Stimulated activated CD4-positive, alpha-beta T cell treated with anti-CD3 and anti-CD28 coated beads, Interleukin-1b, Interleukin-23, amount 100 ng/mL, for 24 hours (primary cell): ENCODE results near the gene ULK2.
"Not testable (repeated sequence)": the region's sequence is repeated elsewhere in the genome, so short reads cannot be mapped to it uniquely, and the experiment has no call there.

ENCODE experiments used
- DNase-seq, 4 experiments: peaks; one replicate each; pipeline ENCODE4 v3.0.0-alpha.2; 2020; ENCODE audit warnings: low read depth in 4 of 4, low spot score in 1 of 4

ULK2 gene

DNA sequence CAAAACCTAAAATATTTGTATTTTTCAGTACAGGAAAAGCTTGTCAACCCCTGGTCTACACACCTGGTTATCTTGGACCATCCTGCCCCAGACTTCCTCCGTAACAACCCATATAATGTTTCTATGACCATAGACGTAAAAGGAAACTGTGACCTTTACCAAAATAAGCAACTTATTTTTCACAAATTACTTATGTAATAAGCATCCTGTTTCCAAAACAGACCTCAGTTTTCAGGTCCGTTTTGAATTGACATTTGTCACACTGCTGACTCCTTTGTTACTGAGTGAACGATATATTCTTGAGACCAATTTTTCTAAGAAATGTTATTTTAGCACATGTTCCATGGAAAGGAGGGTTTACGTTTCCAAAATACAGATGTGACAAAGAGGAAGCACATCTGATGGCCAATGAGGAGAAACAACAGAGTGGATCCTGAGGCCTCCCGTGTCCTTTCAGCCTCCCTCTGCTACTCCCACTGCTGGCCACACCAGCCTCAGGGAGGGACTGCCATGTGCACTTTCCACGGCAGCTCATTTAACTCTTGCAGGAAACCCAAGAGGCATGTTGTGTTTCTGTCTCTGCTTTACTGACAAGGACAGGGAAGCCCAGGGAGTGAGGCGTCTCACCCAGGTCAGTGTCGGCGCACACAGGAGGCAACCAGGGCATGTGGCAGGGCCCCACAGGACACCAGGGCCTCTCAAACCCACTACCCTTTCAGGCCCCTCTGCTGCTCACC lies 99.5 kb downstream of the ULK2 start:
- DNase-seq, result no peak

DNA sequence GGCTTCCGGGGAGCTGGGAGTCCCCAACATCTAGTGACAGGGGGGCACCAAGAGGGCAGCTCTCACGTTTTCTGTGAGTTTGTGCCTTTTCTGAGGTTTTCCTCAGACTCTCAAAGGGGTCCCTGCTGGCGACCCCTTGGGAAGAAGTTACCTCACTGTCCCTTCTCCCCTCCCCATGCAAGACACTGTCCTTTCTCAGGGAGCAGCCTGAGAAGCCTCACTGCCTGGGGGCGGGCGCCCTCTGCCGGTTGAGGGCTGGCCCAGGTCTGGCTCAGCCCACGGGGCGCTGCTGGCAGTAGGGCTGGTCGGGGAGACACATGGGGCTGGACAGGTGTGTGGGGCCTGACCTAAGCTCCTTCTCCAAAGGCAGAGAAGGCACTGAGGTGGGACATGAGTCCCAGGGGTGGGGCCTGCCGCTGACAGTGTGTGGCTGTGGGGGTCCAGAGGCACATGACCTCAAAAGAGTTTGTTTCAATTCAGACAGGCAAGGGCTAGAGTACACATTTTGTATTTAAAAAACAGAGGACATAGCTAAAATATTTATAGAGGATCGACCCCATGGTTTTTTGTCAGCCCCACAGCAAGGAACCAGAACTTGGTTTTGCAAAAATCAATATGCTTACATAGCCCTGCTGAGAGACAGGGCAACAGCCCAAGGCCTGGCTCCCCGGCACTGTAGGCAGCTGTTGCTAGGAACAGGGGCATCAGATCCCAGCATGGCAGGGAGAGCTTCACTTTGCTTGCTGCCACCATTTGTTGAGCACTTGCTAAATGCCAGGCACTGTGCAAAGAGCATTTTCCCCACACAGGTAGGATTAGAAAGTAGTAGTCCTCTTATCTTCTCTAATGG lies 101.1 kb downstream of the ULK2 start:
- DNase-seq, result peak; percentile 66 to 73 (median 71)

DNA sequence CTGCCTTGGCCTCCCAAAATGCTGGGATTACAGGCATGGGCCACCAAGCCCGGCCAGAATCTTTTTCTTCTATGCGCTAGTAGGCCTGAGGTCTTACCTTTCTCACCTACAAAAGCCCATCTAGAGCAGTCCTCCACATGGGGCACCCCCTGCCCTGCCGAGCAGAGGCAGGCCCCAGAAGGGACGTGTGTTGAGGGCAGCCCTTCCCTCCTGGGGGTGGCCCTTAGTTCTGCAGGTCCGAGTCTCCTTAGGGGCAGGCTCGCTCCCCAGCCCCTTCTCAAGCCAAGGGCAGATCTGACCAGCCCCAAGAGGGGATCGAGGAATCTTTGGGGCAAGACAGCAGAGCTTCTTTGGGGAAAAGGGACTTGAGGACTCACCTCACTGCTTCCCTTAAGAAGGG lies 101.7 kb downstream of the ULK2 start:
- DNase-seq, result no peak

DNA sequence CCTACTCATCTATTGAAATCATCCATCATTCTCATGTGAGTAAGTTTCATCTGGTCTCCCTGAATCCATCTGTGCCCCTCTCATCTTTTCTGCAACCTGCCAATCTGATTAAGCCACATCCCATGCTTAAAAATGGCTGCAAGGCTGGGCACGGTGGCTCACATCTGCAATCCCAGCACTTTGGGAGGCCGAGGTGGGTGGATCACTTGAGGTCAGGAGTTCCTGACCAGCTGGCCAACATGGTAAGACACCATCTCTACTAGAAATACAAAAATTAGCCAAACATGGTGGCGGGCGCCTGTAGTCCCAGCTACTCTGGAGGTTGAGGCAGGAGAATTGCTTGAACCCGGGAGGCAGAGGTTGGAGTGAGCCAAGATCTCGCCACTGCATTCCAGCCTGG lies 103.7 kb downstream of the ULK2 start:
- DNase-seq, result not testable (repeated sequence)

DNA sequence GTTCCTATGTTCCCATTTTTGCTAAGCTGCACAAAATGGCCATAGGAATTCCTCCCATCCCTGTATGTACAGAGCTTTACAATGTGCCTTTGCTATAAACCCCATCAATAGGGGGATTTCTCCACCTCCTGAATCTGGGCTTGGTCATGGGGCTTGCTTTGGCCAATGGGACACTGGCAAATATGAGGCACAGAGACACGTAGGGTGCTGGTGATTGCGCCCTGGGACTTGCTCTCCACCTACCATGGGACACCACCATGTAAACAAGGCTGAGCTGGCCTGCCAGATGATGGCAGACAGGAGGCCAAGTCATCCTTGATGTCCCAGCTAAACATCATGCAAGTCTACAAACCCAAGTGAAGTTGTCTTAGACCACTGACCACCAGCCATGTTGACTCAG lies 104.3 kb downstream of the ULK2 start:
- no peak for DNase-seq

DNA sequence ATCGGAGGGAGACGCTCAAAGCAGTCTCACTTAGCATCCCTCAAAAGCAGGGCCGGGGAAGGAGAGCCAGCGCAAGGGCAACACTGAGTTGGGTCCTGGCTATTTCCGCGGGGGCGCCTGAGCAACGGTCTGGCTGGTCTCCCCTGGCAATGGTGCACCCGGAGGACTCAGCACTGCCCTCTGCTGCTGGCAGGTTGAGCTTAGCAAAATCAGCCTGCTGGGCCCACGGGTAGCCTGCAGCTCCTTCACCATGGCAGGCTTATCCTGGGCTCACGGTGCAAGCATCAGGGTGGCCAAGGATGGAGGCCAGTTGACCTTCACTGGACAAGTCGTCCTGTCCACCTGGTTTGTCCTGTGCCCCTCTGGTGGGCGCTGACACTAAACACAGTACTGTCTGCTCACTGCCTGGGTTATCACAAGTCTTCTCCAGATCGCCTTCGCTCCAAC lies 105.2 kb downstream of the ULK2 start:
- DNase-seq, result peak in 3 of 4 experiments; percentile 25 to 50 (median 29)

DNA sequence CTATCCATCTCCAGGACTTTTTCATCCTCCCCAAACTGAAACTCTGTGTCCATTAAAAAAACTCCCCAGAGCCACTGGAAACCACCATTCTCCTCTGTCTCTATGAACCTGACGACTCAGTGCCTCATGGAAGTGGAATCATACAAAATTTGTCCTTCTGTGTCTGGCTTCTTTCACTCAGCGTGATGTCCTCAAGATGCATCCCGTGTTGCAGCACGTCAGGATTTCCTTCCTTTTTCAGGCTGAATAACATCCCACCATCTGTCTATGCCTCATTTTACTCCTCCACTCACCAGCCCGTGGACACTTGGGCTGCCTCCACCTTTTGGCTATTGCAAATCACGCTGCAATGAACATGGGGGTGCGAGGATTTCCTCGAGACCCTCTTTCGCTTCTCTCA lies 107.0 kb downstream of the ULK2 start:
- DNase-seq, result no peak

DNA sequence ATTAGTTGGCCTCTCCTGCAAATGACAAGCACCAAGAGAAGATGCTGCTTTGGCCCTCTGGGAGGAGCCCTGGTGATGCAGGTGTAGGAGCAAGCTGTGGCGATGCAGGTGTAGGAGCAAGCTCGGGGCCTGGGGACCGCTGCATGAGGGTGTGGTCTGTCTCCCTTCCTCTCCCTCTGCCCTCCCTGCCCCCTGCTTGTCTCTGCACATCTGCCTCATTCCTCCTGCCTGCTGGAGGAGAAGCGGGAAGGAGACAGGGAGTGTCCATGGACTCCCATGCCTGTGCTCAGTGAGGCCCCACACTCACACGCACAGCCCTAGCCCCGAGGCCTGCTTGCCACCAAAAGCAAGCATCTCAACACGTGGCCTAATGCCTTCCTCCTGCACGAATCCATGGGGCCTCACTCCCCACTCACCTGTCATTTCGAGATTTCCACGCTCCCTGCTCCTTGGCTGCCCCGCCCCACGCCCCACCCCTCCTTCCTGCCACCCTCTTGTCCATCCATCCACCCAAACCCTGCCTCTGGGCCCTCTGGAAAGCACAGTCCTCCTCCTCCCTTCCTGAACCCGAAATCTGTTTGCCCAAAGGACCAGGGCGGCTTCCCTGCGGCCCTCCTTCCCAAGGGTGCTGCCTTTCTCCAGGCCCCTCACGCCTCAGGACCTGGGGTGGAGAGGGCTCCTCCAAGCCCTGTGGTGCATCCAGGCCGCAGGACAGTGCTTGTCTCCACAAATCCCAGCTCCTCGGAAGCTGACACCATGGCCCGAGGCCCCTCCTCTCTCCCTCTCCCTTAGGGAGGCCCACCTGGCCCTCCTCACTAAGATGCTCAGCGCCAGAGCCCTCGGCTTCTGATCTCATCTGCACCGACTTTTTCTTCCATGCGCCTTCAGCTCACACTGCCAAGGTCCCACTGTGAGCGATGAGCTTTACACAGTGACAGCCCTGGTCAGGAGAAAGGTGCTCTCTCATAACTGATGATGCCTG lies 107.9 kb downstream of the ULK2 start:
- DNase-seq, result no peak

DNA sequence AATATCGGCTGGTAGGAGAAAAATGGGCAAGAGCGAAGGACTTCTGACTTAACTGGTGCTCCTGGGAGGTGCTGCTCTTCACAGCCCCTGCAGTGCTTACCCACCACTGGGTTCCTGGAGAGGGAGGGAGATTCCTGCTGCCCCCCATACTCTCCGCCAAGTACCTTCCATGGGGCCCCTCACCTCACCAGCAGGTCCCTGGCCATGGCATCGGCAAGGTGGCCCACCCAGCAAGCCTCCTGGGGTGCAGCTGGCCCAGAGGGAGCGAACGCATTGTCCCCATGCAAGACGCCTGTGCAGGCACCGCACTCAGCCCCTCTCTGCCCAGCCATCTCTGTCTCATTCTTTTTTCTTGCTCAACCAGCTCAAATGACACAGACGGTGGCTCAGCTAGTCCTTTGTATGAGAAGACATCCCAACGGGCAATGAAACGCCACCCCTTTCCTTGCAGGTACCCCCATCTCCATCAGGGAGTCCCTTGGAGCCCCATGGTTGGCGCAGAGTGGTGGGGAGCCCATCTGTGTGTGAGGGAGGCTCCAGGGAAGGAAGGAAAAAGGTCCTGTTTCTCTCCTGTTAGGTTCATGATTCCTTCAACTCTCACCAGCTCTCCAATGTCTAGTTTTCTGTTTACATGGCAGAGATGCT lies 110.1 kb downstream of the ULK2 start:
- DNase-seq, result no peak

DNA sequence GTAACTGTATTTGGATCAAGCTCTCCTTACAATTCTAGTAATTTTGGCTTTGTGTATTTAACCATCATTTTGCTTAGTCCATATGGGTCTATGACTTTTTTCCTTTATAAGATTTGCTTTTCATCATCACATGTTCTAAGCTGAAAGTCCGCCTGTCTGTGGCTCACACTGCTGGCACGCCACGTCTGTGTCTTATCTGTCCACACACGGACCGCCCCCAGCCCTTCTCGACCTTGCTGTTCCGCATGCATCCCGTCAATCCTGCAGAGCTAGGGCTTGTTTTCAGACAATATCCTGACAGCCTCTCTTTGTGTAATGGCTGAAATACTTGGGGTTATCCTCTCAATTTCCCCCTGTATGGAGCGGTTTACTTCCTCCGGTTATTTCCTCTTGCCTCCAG lies 111.2 kb downstream of the ULK2 start:
- no peak for DNase-seq

DNA sequence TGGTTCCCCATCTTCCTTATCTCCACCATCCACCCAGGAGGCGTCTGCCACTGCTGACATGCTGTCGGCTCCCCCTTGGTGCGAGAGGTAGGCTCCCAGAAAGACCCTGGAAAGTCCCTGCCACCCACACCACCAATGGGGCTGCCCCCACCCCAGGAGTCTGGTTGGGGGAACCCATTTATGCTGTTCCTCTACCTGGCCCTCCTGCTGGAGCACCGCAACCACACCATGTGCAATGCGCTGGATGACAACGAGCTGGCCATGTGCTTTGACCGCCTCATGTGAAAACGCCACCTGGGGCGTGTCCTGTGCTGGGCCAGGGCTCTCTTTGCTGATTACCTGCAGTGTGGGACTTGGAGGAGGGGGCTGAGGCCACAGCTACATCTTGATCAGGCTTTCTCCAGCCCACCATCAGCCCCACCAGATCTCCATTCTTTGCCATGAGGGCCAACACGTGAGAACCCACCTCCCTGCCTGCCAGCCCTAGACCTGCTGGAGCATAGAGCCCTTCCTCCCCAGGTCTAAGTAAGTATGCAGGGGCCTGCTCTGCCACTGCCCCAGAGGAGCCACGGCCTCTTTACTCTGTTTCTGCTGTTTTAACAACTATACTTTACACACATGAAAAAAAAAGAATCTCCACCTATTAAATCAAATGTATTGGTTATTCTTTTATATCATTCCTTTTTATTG lies 111.8 kb downstream of the ULK2 start:
- no peak for DNase-seq

DNA sequence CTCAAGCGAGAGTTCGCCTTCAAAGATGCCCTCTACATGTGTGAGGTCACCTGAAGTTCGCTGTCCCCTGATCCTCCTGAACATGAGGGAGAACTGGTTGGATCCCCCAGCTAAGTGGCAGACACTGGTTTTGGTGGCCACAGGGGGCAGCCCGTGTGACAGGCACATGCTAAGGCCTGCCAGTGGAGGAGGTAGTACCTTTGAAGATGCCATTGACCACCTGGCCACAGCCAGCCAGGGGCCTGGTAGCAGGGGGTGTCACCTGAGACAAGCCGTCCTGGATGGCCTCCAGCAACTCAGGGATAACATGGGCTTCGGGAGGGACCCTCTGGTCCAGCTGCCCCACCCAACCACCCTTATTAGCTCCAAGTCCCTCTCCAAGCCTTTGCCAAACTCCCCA lies 112.3 kb downstream of the ULK2 start:
- no peak for DNase-seq

DNA sequence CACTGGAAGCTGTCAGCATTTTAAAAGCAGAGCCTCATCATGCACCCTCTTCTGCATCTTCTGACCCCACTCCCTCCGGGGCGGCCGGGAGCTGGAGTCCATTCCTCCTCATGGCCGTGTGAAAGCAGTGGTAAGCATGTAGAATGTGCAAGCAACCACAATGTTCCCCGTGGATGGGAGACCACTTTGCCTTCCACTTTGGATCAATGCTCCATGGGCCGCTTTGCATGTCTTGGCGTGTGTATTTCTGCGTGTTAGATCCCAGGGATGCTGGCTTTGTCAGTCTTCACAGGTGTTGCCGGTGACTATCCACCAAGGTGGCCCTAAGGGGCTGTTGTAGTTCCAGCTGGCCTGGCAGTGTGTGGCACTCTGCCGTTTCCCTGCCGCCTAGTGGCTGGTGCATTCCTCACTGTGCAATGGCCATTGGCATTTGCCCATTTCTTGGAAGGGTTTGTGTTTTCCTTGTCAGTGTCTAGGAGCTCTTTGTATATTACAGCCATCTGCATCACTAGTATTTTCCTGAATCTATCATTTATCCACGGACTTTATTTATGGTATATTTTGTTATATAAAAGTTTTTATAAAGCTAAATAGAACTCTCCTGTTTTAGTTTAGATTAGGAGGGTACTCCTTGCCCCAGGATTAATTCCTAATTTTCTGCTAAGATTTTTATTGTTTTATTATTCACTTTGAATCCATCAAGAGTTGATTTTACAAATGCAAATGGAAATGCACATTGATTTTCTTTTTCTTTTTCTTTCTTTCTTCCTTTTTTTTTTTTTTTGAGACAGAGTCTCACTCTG lies 113.9 kb downstream of the ULK2 start:
- DNase-seq, result no peak

DNA sequence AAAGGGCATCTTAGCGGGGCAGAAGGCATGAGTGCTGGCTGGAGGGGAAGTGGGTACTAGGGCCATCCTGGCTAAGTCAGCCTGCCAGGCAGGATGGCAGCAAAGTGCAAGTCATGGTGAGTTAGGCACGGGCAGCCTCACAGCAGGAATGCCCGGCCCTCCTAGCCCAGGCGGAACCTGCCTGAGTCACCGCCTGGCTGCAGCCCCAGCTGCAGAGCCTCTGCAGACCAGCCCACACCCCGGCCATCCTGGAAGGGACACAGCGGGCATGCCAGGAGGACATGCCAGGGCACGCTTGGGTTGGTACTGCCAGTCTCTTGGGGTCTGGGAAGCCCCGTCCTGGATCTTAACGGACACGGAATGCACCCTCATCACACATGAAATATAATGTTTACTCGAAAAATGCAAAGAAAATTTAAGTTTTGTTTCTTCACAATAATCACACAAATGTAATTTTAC lies 114.7 kb downstream of the ULK2 start:
- DNase-seq, result no peak

DNA sequence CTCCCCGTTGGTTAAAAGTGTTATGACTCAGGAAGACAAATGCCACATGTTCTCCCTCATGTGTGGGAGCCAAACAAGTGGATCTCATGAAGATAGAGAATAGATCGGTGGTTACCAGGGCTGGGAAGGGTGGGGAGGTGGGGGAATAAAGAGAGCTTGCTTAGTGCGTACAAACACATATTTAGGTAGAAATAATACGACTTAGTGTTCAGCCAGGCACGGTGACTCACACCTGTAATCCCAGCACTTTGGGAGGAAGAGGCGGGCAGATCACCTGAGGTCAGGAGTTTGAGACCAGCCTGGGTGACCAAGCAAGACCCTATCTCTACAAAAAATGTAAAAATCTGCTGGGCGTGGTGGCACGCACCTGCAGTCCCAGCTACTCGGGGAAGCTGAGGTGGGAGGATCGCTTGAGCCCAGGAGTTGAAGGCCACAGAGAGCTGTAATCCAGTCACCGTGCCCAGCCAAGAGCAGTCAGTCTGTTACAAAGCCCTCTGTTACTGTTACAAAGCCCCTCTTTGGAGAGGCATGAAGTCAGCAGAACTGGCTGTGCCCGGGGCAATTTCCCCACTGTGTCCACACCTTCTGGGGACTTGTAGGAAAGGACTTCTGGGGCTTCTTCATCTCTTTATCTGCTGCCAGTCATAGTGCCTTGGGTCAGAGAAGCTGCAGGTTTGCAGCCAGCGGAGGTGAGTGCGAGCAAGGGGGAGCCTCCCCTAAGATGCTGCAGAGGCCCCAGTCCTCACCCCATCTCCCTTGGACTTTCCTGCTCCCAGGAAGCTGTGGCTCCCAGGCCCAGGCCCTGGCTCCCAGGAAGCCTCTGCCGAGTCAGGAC lies 115.3 kb downstream of the ULK2 start:
- no peak for DNase-seq

DNA sequence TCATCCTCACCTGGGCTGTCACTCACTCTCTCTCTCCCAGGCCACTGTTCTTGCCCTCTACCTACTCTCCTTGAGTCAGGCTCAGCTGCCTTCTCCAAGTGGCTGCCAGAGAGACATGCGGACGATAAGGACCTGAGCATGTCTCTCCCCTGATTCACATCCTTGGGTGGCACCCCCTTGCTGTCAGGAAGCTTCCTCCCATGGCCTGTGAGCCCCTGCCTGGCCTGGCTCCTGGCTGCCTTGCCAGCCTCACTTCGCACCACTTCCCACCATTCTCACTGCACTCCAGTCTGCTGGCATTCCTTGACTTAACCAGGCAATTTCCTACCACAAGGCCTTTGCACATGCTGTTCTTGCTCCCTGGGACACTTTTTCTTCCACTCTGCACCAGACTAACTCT lies 116.9 kb downstream of the ULK2 start:
- DNase-seq, result no peak

DNA sequence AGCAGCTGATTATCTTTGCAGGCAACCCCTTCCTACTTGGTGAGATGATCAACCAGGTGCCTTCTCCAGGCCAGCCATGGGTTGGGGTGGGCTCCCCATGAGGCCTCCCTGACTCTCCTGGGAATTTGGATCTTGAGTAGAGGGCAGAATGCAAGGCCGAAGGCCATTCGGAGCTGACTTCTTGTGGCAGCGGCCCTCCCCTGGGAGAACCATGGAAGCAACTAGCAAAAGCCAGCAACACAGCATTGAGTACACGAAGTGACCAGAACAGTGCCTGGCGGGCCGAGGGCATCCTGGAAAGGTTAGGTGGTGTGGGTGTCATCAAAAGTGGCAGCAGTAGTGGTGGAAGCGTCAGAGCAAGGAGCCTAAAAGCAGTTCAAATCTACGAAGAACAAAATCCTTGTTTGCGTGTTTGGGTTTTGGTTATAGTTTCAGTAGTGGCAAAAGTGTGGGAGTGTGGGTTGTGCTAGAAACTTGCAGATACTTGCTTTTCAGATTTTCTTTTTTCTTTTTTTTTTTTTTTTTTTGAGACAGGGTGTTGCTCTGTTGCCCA lies 117.6 kb downstream of the ULK2 start:
- DNase-seq, result no peak

DNA sequence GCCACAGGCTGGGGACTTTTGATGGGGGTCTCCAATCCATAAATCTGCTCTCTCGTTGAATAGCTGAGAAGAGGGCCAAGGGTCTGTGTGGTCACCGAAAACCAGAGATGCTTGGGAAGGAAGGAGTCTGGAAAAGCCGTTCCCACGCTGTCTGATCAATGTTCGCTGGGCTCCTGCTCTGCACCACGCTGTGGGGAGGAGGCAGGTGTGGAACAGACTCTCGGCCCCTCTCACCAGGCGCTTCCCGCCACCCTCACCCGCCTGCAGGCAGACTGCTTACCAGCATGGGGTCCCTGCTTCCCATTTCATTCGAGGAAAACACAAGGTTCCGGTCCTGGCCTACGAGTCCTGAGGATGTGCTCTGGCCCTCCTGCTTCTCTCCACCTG lies 118.9 kb downstream of the ULK2 start:
- no peak for DNase-seq
